A673 (cell line): ENCODE results near the gene STOML1. TPM values are rescaled to one million over a fixed set of nuclear protein-coding genes. Genes with fewer than 3 reads are reported as not detected.

ENCODE experiments used
- BruUV-seq: library from RNA; stranded (reverse); fragments of 400-500 nt; replicated peaks from 2 replicates; lab custom pipeline; 2021; lab: Mats Ljungman, UMichigan
- CTCF ChIA-PET: fragments of 300-600 bp; sonication (Branson Sonifier 250); formaldehyde crosslinking; loops from one replicate; lab custom pipeline; 2022; ENCODE audit warnings: antibody characterized with exemption; lab: Charles Lee
- POLR2A ChIA-PET: fragments of 300-600 bp; sonication (Branson Sonifier 250); formaldehyde crosslinking; loops from one replicate; lab custom pipeline; 2022; ENCODE audit warnings: antibody characterized with exemption; ENCODE audit not compliant: low non-redundant PET; lab: Charles Lee
- DNase-seq: peaks from one replicate; pipeline ENCODE4 v3.0.0-alpha.2; 2015; ENCODE audit warnings: low spot score
- H3K27ac ChIP-seq: fragments of 200-600 bp; sonication (generic); 2 replicates; pipeline ENCODE4 v1.5.1; 2016; ENCODE audit warnings: mixed run types, low read depth, mild to moderate bottlenecking, mixed read lengths, antibody characterized with exemption, low read length; ENCODE audit not compliant: poor library complexity, severe bottlenecking
- H3K27me3 ChIP-seq: fragments of 200-600 bp; sonication (generic); replicated peaks from 2 replicates; pipeline ENCODE4 v1.6.1; 2017; ENCODE audit warnings: mixed run types, low read depth, mild to moderate bottlenecking, mixed read lengths, antibody characterized with exemption, low read length; ENCODE audit not compliant: insufficient read depth, poor library complexity
- H3K36me3 ChIP-seq: fragments of 200-600 bp; sonication (generic); 2 replicates; pipeline ENCODE4 v1.6.1; 2016; ENCODE audit warnings: mixed run types, mild to moderate bottlenecking, mixed read lengths, antibody characterized with exemption, low read length; ENCODE audit not compliant: insufficient read depth, poor library complexity, severe bottlenecking
- H3K4me1 ChIP-seq: fragments of 200-600 bp; sonication (generic); 2 replicates; pipeline ENCODE4 v1.6.1; 2017; ENCODE audit warnings: mixed run types, mild to moderate bottlenecking, mixed read lengths, antibody characterized with exemption, low read length; ENCODE audit not compliant: insufficient read depth, poor library complexity, severe bottlenecking
- H3K4me3 ChIP-seq: fragments of 200-600 bp; sonication (generic); 2 replicates; pipeline ENCODE4 v1.5.1; 2016; ENCODE audit warnings: low read depth, mixed run types, mild to moderate bottlenecking, mixed read lengths, low read length; ENCODE audit not compliant: poor library complexity, severe bottlenecking
- H3K9me3 ChIP-seq: fragments of 200-600 bp; sonication (generic); 2 replicates; pipeline ENCODE4 v1.6.1; 2016; ENCODE audit warnings: mixed run types, low read depth, mild to moderate bottlenecking, mixed read lengths, antibody characterized with exemption, low read length; ENCODE audit not compliant: poor library complexity, severe bottlenecking
- EZH2 ChIP-seq: fragments of 200-600 bp; sonication (generic); IDR thresholded peaks from 2 replicates; pipeline ENCODE4 v1.6.1; 2017; ENCODE audit warnings: borderline replicate concordance, low read depth, mild to moderate bottlenecking, mixed read lengths, antibody characterized with exemption, low read length; ENCODE audit not compliant: poor library complexity, severe bottlenecking
- intact Hi-C: fragments of 100-400 bp; cut with micrococcal nuclease; formaldehyde crosslinking; loops from one replicate; pipeline ENCODE4 v1.10.0; 2022; ENCODE audit not compliant: unreplicated experiment
- total RNA-seq: library from RNA; stranded (reverse); gene quantifications from 2 replicates; pipeline ENCODE4 v1.2.3, GENCODE V29; 2021
- TF ChIP-seq, protein P1 (sequence below): fragments of 300-800, 200-600 bp; sonication (generic); conservative IDR thresholded peaks from 2 replicates; pipeline ENCODE4 v1.5.1; 2017; ENCODE audit warnings: low read depth, mild to moderate bottlenecking, antibody characterized with exemption, low read length, moderate library complexity, mixed read lengths

Gene STOML1
- total RNA-seq, 1 experiment from 2014 or later = 7.3 TPM

GRCh38 chr15:73947651-73948050, 44.4 kb downstream of the STOML1 start:
- Histone ChIP-seq H3K9me3 (no peaks in the 10 kb centered on the region), H3K27ac (no peak overlapping the region), H3K4me3 (no peak overlapping the region), H3K4me1 (peaks cover 23% of the 10 kb centered on the region), H3K36me3 (peaks cover 18% of the 10 kb centered on the region), H3K27me3 (no peaks in the 10 kb centered on the region)
- DNase-seq = no peak
- POLR2A ChIA-PET = no interaction called here
- intact Hi-C loops = no loop called here
- CTCF ChIA-PET = no interaction called here
- BruUV-seq = no TSS peak
- no peak for TF ChIP-seq EZH2
- TF ChIP-seq, protein P1, sequence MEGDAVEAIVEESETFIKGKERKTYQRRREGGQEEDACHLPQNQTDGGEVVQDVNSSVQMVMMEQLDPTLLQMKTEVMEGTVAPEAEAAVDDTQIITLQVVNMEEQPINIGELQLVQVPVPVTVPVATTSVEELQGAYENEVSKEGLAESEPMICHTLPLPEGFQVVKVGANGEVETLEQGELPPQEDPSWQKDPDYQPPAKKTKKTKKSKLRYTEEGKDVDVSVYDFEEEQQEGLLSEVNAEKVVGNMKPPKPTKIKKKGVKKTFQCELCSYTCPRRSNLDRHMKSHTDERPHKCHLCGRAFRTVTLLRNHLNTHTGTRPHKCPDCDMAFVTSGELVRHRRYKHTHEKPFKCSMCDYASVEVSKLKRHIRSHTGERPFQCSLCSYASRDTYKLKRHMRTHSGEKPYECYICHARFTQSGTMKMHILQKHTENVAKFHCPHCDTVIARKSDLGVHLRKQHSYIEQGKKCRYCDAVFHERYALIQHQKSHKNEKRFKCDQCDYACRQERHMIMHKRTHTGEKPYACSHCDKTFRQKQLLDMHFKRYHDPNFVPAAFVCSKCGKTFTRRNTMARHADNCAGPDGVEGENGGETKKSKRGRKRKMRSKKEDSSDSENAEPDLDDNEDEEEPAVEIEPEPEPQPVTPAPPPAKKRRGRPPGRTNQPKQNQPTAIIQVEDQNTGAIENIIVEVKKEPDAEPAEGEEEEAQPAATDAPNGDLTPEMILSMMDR = no peak

DNA sequence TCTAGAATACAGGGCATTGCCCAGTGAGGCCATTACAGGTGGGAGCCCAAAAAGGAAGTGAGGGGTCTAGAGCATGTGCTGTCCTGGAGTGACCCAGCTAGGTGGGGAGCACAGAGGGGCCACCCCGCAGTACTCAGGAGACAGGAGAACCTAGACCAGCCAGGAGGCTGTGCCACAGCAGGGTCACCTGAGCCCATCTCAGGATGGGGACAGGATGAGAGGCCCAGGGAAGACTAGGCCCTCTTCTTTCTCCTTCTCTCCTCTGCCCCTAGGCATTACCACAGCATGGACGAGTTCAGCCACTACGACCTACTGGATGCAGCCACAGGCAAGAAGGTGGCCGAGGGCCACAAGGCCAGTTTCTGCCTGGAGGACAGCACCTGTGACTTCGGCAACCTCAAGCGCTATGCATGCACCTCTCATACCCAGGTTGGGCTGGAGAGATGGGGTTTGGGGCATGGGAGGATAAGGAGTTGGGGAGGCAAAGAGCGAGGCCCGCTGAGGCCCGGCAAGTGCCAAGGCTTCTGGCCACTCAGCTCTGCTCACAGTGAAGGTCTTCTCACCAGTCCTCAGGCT, 45.2 kb downstream of the STOML1 start:
- no peak for DNase-seq
- Histone ChIP-seq H3K9me3 (no peaks in the 10 kb centered on the region), H3K4me1 (peaks cover 19% of the 10 kb centered on the region), H3K27ac (no peak overlapping the region), H3K27me3 (no peaks in the 10 kb centered on the region), H3K36me3 (peaks cover 15% of the 10 kb centered on the region), H3K4me3 (no peak overlapping the region)
- no TSS peak for BruUV-seq
- intact Hi-C loops = no loop called here
- CTCF ChIA-PET = no interaction called here
- TF ChIP-seq, protein P1 = no peak
- POLR2A ChIA-PET = no interaction called here

- peaks cover 15% of the 10 kb centered on the region for H3K36me3 ChIP-seq
- POLR2A ChIA-PET = no interaction called here
- BruUV-seq = no TSS peak
Observed at GRCh38 chr15:73946046-73946721, 45.9 kb downstream of the STOML1 start.

More at GRCh38 chr15:73946046-73946721, 45.9 kb downstream of the STOML1 start:
- Histone ChIP-seq H3K4me3 (no peak overlapping the region), H3K27ac (no peak overlapping the region), H3K9me3 (no peaks in the 10 kb centered on the region), H3K4me1 (peaks cover 13% of the 10 kb centered on the region), H3K27me3 (no peaks in the 10 kb centered on the region)
- TF ChIP-seq EZH2 = no peak
- TF ChIP-seq, protein P1 = no peak
- no peak for DNase-seq
- intact Hi-C loops = no loop called here
- CTCF ChIA-PET = no interaction called here
